Smooth muscle cell of the brain vasculature (primary cell): ENCODE measurements around the gene KCNQ2.

Experiments used
- DNase-seq: peaks from one replicate; pipeline ENCODE4 v3.0.0-alpha.2; 2012; ENCODE audit warnings: low read depth, low spot score

KCNQ2 gene

GRCh38 chr20:63454731-63455567 lies 17.5 kb downstream of the KCNQ2 start:
- DNase-seq, result no peak

GRCh38 chr20:63452821-63453523 lies 19.5 kb downstream of the KCNQ2 start:
- DNase-seq, result no peak

GRCh38 chr20:63452341-63452740 lies 20.1 kb downstream of the KCNQ2 start:
- no peak for DNase-seq

- DNase-seq, result no peak
These were observed 20.6 kb downstream of the KCNQ2 start for GRCh38 chr20:63451821-63452220.

GRCh38 chr20:63449796-63450730 lies 22.4 kb downstream of the KCNQ2 start:
- DNase-seq, result no peak

GRCh38 chr20:63449025-63449424 lies 23.4 kb downstream of the KCNQ2 start:
- DNase-seq, result no peak

- no peak for DNase-seq
These were observed 24.4 kb downstream of the KCNQ2 start for GRCh38 chr20:63448031-63448430.

- no peak for DNase-seq
These were observed 25.1 kb downstream of the KCNQ2 start for GRCh38 chr20:63447320-63447719.

GRCh38 chr20:63446216-63447024 lies 26.0 kb downstream of the KCNQ2 start:
- DNase-seq, result no peak

- DNase-seq, result no peak
These were observed 27.2 kb downstream of the KCNQ2 start for GRCh38 chr20:63445075-63445734.

GRCh38 chr20:63444548-63444947 lies 27.9 kb downstream of the KCNQ2 start:
- DNase-seq, result no peak

- DNase-seq, result no peak
These were observed 28.7 kb downstream of the KCNQ2 start for GRCh38 chr20:63443606-63444395.

GRCh38 chr20:63442100-63442493 lies 30.4 kb downstream of the KCNQ2 start:
- DNase-seq, result no peak

- DNase-seq, result no peak
These were observed 31.0 kb downstream of the KCNQ2 start for GRCh38 chr20:63441136-63442099.

- no peak for DNase-seq
These were observed 32.0 kb downstream of the KCNQ2 start for GRCh38 chr20:63440366-63440955.

GRCh38 chr20:63439866-63440265 lies 32.6 kb downstream of the KCNQ2 start:
- DNase-seq, result no peak

GRCh38 chr20:63438121-63438520 lies 34.3 kb downstream of the KCNQ2 start:
- no peak for DNase-seq

GRCh38 chr20:63435552-63435951 lies 36.9 kb downstream of the KCNQ2 start:
- no peak for DNase-seq
